Effector CD8-positive, alpha-beta T cell (primary cell): ENCODE results near the gene CACNA1C.

ENCODE experiments used
- DNase-seq: peaks from one replicate; lab custom pipeline; 2025; lab: John Stamatoyannopoulos, UW

CACNA1C gene

DNA sequence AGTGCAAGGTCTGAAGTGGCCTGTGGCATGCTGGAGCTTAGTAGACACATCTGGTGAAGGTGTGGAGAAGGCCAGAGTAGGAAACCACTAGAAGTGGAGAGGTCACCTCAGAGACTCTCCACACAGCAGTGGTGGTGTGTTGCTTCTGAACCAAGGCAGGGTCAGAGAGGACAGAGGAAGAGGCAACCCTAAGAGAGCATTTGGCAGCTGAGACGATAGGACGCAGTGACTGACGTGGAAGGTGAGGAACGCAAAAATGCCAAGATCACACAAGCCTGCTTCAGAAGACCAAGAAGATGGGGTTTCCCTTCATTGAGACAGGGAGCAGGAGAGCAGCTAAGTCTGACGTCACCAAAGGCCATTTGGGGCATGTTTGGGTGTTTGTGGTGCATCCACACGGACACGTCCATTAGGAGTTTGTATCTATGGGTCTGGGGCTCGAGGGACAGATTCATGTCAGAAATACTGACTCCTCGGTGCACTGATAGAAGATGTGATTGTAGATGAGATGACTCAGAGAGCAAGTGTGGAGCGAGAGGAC is 338.1 kb downstream of the CACNA1C start:
- DNase-seq = no peak

DNA sequence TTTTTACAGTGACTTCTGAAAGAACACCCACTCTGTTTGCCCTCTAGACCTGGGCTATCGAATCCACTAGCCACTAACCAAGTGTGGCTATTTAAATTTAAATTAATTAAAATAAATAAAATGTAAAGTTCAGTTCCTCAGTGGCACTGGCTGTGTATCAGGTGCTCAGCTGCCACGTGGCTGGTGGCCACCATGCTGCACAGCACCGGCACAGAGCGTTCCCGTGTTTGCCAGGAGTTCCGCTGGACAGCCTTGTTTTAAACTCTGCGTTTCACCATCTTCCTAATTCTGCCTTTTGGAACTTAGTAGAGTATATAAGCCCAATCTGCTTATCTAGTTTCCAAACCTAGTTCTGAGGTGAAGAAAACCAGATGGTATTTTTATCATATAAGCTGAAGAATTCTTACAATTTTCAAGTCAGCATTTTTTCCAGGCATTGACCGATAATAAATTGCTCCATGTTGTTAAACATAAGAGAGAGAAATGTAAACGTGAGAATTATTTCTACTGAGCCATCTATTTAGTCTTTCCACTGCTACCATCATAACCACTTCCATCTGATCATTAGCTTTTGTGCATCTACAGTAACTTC is 339.0 kb downstream of the CACNA1C start:
- DNase-seq = no peak

DNA sequence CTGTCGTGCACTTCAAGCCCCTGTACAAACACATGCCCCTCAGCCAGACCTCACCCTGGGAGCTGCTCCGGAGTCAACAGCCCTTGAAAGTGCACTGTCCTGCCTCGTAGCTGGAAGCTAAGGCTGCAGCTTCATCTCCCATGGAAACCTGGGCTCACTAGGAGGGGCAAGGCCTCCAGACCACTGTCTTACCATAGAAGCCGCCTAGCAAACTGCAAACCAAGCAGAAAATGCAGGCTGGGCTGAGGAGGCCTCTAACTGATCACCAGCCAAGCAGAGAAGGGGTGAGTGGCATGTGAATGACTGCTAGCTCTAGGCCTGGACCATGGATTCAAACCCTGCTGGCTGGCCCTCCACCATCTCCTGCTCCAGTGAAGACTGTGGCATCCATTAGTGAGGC is 340.2 kb downstream of the CACNA1C start:
- DNase-seq = no peak

DNA sequence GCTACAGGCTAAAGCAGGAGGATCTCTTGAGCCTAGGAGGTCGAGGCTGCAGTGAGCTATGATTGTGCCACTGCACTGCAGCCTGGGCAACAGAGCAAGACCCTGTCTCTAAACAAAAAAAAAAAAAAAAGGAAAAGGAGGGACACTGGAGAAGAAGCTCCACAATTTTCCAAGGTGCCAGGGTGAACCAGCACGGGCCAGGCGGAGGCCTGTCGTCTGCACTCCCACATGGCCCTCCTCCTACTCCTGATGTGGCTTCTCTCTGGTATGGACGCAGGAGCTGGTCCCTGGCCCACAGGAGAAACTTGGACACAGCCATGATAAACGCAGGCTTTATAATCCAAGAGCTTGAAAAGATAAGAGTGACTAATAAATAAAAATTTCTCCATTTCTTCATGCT is 341.2 kb downstream of the CACNA1C start:
- no peak for DNase-seq

DNA sequence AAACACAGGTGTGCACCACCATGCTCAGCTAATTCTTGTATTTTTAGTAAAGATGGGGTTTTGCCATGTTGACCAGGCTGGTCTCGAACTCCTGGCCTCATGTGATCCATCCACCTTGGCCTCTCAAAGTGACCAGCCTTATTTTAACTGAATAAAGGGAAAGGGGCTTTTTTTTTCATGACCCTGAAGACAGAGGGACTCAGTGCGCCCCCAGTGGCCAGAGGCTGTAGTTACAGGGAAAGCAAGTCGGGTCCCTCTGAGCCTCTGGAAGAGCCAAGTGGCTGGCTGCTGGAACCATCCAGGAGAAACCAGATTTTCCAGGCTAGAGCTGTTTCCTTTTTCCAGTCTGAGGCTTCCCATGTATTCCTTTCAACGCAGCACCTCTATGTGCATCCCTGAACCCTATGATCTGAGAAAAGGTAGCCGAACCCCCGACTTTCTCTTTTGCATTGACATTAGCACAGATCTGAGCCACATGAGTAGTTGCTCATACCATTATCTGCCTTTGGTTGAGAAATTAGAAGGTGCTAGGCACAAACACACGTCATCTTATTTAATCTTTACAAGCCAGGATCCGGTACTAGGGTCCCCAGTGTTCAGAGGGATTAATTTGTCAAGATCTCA is 342.7 kb downstream of the CACNA1C start:
- no peak for DNase-seq

DNA sequence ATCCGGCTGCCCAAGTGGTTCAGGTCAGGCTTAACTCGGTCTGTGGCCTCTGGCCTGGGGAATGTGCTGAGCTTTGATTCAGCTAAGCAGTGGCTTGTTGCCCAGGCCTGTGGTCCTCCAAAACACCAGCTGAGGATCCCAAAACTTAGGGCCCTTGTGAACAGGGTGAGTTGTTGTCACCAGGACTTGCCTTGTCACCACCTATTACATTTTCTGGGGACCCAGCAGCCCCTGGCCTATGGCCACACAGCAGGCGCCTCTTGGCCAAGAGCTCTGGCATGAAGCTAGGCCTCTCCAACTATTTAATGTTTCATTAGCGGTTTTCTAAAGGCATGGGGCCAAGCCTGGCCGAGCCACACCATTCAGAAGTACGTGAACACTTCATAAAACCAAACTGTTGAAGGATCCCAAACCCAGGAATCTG is 343.7 kb downstream of the CACNA1C start:
- DNase-seq = no peak

DNA sequence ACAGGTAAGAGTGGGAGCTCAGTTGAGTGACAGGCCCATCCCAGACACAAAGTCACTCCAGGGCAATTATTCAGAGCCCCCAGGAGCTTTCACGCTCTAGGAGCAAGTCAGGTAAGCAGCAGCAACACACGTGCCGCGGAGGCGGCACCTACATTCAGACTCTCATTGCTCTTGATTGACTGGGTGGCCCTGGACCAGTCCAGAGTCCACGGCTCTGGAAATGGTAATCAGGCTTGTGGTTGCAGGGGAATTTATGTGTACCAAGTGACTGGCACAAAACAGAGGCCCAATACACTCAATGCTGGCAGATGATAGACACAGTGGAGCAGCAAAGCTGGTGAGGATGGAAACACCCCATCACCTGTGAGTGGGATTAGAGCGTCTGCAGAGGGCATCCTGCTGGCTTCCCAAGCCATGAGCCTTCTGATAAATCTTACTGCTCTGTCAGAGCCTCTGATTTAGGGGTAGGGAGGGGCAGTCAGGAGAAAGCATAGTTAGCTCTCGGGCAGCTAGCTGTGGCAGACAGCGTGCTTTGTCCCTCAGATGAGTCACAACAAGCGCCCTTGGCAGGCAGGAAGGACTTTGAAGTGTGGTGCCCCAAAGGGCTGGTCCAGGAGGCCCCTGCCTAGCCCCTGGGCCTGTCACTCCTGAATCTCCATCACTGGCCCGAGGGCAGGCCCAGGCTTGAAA is 344.7 kb downstream of the CACNA1C start:
- no peak for DNase-seq

DNA sequence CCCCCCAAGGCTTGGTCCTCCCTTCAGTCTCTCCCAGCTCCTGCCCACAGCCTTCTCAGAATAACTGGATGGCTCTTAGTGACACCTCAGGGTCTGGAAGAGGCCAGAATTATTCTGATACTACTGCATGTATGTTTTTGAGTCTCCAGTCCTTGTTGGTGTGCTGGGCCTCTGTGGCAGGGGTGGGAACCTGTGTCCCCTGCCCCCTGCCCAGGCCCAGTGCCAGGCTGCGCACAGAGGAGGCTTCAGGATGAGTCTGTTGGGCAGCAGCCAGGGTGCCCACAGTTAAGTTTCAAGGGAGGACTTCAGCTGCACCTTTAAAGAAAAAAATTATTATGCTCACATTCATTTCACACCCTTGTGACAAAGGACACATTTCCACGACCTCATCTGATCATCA is 348.3 kb downstream of the CACNA1C start:
- DNase-seq = no peak

DNA sequence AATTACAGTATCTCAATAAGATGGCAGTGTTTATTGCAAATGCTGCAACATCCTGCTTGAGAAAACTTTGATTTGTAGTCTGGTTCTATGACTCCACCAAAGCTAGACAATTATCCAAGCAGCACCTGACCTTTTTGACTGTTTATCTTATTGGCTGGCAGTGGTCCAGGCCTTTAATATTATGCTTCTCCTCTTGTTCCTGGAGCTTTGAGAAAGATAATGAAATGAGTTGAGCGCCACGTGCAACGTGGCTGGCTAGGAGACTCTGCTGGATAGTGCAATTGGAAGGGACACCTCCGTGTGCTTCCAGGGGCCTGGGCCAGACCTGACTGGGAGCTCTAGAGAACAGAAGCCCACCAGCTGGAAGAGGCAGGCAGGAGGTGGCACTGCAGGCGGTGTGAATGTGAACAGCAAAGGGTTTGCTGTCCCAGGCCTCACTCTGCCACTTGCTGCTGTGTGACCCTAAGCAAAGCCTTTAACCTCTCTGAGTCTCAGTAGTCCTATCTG is 349.3 kb downstream of the CACNA1C start:
- DNase-seq = no peak

DNA sequence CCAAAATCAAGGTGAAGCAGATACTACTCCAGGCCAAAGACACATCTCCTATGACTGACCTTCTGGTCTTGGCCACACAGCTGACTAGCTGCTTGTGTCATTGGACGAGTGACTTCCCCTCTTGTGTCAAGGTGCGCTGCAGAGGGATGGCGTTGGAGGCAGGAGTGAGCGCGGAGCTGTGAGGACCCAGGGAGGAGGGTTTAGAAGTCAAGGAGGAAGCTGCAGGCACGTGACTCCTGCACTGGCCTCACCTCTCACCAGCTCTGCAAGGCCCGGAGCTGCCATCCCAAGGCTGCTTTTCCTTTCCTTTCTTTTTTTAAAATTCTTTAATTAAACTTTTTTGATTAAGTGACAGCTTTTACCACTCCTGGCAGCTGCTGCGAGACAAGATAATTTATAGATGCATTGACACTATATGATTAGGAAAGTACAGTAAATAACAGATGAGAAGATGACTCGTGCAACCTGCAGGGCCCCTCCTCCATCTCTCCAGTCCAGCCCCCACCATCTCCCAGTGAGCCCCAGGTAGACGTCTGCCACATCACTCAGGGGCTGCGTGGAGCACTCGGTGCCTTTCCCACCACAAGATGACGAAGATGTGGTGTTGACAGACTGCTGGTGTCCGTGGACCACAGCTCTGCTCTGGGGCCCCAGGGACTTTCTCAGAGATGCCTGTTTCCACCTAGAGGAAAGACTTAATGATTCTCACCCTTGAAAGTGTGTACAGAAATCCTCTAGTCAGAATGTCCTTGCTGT is 350.6 kb downstream of the CACNA1C start:
- DNase-seq = no peak

DNA sequence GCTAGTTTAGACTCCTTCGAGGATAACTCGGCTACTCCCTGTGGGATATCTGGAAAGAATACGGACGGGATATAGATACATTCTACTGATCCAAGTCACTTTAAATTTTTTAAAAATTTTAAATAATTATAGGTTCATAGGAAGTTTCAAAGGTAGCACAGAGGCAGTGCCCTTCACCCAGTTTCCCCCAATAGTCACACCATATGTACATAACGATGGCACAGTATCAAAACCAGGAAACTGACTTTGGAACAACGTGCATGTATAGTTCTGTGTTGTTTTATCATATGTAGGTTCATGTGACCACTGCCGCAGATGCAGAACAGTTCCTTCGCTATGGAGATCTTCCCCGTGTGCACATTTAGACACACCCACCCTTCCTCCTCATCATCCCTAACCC is 352.3 kb downstream of the CACNA1C start:
- no peak for DNase-seq

DNA sequence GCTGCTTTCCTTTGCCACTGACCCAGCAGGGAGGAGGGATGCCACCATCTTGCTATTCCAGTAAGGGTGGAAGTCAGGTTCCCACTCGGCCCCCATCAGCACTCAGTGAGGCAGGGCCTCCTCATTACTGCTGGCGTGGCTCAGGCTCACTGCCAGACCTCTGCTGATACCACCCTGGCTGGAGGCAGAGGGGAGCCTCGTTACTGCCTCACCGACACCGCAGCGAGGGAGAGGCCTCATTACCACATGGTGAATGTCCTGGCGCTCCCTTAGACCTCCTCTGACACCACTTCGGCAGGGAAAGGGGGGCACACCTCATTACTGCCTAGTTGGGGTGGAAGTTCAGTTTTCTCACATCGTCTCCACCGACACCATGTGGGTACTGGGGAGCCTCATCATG is 354.1 kb downstream of the CACNA1C start:
- DNase-seq = no peak

DNA sequence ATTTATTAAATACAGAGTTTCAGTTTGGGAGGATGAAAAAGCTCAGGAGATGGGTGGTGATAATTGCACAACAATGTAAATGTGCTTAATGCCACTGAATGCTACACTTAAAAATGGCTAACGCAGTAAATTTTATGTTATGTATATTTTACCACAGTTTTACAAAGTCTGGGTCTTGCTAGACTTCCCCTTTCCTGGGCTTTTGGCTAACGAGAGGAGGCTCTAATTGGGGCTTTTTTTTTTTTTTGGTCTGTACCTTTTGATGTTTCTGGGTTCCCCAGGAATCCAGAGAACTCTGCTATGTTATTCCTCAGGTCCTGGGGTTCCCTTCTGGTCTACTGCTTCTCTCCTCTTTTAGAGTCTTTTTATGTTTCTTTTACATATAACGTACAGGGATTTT is 355.5 kb downstream of the CACNA1C start:
- no peak for DNase-seq

DNA sequence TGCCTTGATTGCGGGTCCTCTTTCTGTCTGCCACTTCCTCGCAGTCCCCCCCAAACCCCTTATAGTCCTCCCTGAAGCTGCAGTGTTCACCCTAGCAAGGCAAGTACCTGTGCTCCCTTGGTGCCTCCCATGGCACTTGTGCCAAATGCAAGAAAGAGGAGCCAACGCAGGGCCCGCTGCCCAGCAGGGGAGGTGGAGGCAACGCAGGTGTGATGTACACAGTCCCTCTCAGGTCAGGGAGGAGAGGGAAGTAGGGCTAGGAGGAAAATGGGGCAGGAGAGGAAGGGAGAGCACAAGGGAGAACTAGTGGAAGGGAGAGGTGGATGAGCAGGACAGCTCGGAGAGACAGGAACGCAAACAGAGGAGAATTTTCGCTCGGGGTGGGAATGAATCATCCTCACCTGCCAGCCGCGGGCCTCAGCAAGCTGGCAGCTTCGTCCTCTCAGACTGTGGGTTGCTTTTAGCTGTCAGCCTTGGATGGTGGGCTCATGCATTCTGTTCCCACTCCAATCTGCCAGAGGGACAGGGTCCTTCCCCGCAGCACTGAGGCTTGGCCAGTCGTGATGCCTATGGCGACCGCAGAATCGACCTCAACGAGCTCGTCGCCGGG is 357.0 kb downstream of the CACNA1C start:
- no peak for DNase-seq

DNA sequence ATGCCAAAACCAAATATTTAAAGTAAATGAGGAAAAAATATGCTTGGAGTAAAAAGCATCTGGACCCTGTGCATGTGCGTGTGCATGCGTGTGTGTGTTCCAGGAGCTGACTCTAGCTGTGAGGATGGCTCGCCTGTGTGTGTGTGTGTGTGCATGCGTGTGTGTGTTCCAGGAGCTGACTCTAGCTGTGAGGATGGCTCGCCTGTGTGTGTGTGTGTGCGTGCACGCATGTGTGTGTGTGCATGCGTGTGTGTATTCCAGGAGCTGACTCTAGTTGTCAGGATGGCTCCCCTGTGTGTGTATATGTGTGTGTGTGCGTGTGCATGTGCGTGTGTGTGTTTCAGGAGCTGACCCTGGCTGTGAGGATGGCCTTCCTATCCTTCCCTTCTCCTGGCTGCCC is 357.7 kb downstream of the CACNA1C start:
- no peak for DNase-seq

DNA sequence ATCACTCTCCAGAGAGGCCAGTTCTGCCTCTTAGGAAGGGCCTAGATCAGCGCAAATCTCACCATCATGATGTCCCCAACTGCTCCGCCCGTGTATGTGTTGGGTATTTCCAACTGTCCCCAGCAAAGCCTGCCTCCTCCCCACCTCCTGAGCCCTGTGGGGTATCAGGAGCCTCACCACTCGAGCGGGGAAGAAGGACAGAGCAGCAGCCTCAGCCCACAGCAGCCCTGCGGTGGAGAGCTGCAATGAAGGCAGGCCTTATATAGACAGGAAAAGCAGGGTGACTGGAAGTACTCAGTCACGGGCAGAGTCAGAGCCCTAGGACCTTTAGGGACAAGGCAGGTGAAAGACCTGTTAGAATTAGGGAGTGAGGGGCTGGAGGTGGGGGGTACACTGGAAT is 358.2 kb downstream of the CACNA1C start:
- no peak for DNase-seq

DNA sequence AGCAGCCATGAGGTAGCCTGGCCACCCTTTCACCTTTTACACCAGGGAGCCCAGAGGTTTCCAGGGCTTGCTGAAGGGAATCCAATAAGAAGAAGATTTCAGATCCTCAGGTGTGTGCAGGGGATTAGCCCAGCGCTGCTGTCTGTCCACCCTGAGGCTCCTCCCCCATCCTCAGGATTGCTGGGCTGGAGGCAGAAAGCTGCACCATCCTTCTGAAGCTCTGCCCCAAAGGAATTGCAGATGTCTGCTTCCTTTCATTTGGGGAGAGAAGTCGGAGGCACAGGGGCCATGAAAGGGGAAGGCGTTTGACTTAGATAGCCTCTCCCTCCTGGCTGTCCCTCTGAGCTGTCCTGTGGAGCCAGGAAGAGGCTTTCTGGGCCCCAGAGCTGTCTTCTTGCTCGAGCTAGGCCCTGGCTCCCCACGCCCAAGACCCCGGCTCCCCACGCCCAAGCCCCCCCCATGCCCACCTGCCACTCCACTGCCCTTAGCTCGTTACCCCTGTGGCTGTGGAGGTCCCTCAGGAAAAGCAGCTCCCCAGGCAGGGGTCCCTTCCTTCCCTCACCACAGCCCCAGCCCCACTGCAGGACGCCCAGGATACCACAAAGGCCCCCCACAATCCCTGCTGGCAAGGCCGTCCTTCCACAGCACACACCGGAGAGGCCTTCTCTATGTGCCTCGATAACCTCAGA is 359.0 kb downstream of the CACNA1C start:
- no peak for DNase-seq

DNA sequence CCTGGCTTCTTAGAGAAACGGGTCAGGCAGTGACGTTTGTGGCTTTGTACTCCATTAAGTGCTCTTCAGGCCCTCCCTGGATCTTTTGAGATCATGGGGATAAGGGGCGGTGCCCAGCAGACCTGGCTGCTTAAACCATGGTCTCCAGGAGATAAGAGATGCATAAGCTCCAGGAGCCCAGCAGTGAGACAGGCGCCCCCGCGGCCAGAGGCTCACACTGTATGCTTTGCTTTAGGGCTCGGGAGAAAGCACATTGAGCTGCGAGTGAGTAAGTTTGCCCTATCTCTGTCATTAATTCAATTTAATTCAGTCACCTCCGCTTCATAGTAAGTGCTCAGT is 359.5 kb downstream of the CACNA1C start:
- no peak for DNase-seq

DNA sequence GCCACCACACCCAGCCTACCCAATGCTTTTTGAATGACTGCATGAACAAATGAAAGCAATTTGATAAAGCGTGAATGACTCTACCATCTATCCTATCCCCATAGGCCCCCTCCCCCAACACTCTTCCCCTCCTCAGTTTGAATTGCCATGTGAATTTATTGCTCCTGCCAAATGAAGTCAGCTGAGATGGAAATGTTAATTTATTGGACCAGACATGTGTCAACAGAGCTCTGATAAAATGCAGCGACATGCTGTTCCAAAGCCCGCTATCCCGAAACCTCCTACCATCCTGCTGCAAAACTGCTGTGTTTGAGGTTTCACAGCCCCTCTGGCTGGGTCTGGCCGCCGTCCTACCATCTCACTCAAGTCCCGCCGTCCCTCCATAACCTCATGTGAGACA is 360.5 kb downstream of the CACNA1C start:
- no peak for DNase-seq

DNA sequence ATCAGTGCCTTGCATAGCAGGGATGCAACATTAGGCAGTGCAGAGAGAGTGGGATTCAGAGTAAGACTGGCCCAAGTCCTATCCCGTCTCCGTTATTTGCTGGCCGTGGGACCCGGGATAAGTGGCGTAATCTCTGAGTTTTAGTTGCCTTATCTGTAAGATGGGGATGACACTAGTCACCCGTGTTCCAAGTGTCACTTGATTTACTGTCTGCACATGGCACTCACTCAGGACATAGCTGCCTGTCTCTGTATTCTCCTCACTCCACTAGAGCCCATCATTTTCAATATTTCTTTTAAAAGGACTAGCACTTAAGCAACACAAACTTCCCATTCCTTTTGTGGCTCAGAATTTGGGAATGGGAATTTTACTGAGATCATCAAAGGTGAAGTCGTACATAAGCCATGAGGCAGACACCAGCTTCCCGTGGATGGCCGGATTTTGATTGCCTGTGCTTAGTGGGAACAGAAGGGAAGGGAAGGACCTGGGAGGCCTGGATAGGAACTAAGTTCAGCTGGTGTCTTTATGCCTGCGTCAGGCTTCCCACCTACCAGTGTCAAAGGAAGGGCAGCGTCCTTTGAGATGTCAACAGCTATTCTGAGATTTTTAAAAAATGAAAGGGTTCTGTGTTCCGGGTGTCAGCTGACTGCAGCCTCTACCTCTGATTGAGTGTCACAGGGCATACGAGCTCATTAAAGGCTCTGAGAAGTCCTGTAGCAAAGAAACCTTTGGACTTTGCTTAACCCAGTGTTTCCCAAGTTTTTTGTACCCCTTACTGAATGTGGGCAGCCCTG is 361.4 kb downstream of the CACNA1C start:
- no peak for DNase-seq
